Measurements from ENCODE around the gene PHETA2.
A peak's percentile ranks its signal among the peaks of the same experiment; 100 is the strongest.

The PHETA2 gene

GRCh38 chr22:42074132-42074811 is at the start of gene PHETA2:
TSS of gene PHETA2 (plus strand) at chr22:42074248. CDS start at chr22:42077294, 3,046 bp downstream.
- DNase-seq = peak in 2 of 56 donors; percentile 28

- no peak for DNase-seq
Observed at GRCh38 chr22:42025421-42025820, 48.6 kb upstream of the PHETA2 start.

GRCh38 chr22:42026705-42027104 is 47.3 kb upstream of the PHETA2 start:
- DNase-seq = no peak

GRCh38 chr22:42033263-42034181 is 40.5 kb upstream of the PHETA2 start:
- no peak for DNase-seq

- DNase-seq = no peak
Observed at GRCh38 chr22:42035256-42035655, 38.8 kb upstream of the PHETA2 start.

- no peak for DNase-seq
Observed at GRCh38 chr22:42039271-42039670, 34.8 kb upstream of the PHETA2 start.

GRCh38 chr22:42041784-42042183 is 32.3 kb upstream of the PHETA2 start:
- no peak for DNase-seq

- DNase-seq = no peak
Observed at GRCh38 chr22:42050641-42051180, 23.3 kb upstream of the PHETA2 start.

GRCh38 chr22:42052765-42053164 is 21.3 kb upstream of the PHETA2 start:
- DNase-seq = no peak

- DNase-seq = no peak
Observed at GRCh38 chr22:42056757-42057511, 17.1 kb upstream of the PHETA2 start.

- no peak for DNase-seq
Observed at GRCh38 chr22:42060489-42060888, 13.6 kb upstream of the PHETA2 start.

GRCh38 chr22:42061041-42061440 is 13.0 kb upstream of the PHETA2 start:
- peak in 19 of 56 donors; percentile 4 to 61 (median 30) for DNase-seq

GRCh38 chr22:42062506-42063170 is 11.4 kb upstream of the PHETA2 start:
- no peak for DNase-seq

- DNase-seq = no peak
Observed at GRCh38 chr22:42064629-42065028, 9.4 kb upstream of the PHETA2 start.

GRCh38 chr22:42065438-42066125 is 8.5 kb upstream of the PHETA2 start:
- DNase-seq = no peak

- DNase-seq = no peak
Observed at GRCh38 chr22:42066126-42066761, 7.8 kb upstream of the PHETA2 start.

GRCh38 chr22:42066937-42067336 is 7.1 kb upstream of the PHETA2 start:
- no peak for DNase-seq

- DNase-seq = no peak
Observed at GRCh38 chr22:42067671-42068251, 6.3 kb upstream of the PHETA2 start.

GRCh38 chr22:42068291-42068690 is 5.8 kb upstream of the PHETA2 start:
- no peak for DNase-seq
